Right atrium auricular region (tissue), 2 donors: ENCODE measurements around the gene ADGRG1. TPM values are rescaled to one million over a fixed set of nuclear protein-coding genes. Genes with fewer than 3 reads are reported as not detected.

Experiments
- DNase-seq: peaks from one replicate; pipeline ENCODE4 v3.0.0-alpha.2; 2019; ENCODE audit warnings: low spot score
- H3K27ac ChIP-seq, 2 donors: fragments of 200-600 bp; sonication (generic); 1 replicate in 1 of 2; 2 replicates in 1 of 2; pipeline ENCODE4 v1.5.1; 2016 to 2019
- H3K27me3 ChIP-seq, 2 donors: fragments of 200-600 bp; sonication (generic); one replicate each; pipeline versions ENCODE4 v1.5.1 to v1.6.0; 2017 to 2019
- H3K36me3 ChIP-seq: fragments of 200-600 bp; sonication (generic); one replicate; pipeline ENCODE4 v1.5.1; 2016
- H3K4me1 ChIP-seq, 2 donors: fragments of 200-600 bp; sonication (generic); one replicate each; pipeline versions ENCODE4 v1.5.1 to v1.6.0; 2017 to 2019
- H3K4me3 ChIP-seq, 2 donors: fragments of 200-600 bp; sonication (generic); 1 replicate in 1 of 2; 2 replicates in 1 of 2; pipeline ENCODE4 v1.5.1; 2017 to 2019; ENCODE audit warnings: mild to moderate bottlenecking in 1 of 2, moderate library complexity in 1 of 2
- H3K9me3 ChIP-seq, 2 donors: fragments of 200-600 bp; sonication (generic); one replicate each; pipeline ENCODE4 v1.5.1; 2019
- total RNA-seq, 2 donors: library from RNA; depleted of rRNA; stranded (reverse); fragments of >200 nt; gene quantifications; one replicate each; pipeline ENCODE4 v1.1.0, GENCODE V29; 2016
- TF ChIP-seq, protein P1 (sequence below), 2 donors: fragments of 200-600 bp; sonication (generic); IDR thresholded peaks; one replicate each; pipeline ENCODE4 v1.5.1; 2019; ENCODE audit warnings: antibody characterized with exemption in 2 of 2

ADGRG1 gene
- total RNA-seq, 2 donors from 2014 or later, result 12.6 to 25.5 TPM

DNA sequence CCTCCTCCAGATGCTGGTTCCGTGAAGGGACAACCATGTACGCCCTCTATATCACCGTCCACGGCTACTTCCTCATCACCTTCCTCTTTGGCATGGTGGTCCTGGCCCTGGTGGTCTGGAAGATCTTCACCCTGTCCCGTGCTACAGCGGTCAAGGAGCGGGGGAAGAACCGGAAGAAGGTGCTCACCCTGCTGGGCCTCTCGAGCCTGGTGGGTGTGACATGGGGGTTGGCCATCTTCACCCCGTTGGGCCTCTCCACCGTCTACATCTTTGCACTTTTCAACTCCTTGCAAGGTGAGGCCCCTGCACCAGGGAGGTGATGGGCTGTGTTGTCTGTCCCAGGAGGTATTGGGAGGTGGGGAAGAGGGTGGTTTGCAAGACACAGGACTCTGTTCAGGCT is 57.2 kb downstream of the ADGRG1 start:
- DNase-seq, result no peak
- H3K9me3 ChIP-seq, result no peaks in the 10 kb centered on the region
- H3K36me3 ChIP-seq, result no peaks in the 10 kb centered on the region
- H3K27ac ChIP-seq, result no peak overlapping the region
- no peak overlapping the region for H3K4me3 ChIP-seq
- no peaks in the 10 kb centered on the region for H3K27me3 ChIP-seq
- no peaks in the 10 kb centered on the region for H3K4me1 ChIP-seq
- TF ChIP-seq, protein P1, sequence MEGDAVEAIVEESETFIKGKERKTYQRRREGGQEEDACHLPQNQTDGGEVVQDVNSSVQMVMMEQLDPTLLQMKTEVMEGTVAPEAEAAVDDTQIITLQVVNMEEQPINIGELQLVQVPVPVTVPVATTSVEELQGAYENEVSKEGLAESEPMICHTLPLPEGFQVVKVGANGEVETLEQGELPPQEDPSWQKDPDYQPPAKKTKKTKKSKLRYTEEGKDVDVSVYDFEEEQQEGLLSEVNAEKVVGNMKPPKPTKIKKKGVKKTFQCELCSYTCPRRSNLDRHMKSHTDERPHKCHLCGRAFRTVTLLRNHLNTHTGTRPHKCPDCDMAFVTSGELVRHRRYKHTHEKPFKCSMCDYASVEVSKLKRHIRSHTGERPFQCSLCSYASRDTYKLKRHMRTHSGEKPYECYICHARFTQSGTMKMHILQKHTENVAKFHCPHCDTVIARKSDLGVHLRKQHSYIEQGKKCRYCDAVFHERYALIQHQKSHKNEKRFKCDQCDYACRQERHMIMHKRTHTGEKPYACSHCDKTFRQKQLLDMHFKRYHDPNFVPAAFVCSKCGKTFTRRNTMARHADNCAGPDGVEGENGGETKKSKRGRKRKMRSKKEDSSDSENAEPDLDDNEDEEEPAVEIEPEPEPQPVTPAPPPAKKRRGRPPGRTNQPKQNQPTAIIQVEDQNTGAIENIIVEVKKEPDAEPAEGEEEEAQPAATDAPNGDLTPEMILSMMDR (IDR thresholded peaks at IDR 0.05), result no peak

DNA sequence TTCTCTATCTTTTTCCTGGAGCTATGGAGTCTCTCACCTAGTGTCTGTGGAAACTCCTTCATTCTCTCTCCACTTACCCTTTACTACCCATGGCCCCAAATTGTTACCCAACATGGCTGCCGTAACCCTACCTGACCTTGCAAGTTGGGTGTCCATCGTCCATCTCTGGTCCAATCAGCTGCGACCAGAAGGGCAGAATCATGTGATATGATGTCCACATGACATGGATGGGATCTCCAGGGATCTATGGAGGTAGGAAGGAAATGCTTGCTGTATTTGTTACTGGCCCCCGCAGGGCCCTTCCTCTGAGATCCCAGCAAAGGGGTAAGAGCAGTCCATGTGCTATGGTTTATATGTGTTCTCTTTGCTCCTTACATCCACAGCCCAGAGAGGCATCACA is 58.1 kb downstream of the ADGRG1 start:
- H3K4me3 ChIP-seq, result no peak overlapping the region
- H3K27ac ChIP-seq, result no peak overlapping the region
- no peaks in the 10 kb centered on the region for H3K4me1 ChIP-seq
- DNase-seq, result no peak
- H3K9me3 ChIP-seq, result no peaks in the 10 kb centered on the region
- H3K36me3 ChIP-seq, result no peaks in the 10 kb centered on the region
- TF ChIP-seq, protein P1 (IDR thresholded peaks at IDR 0.05), result no peak
- H3K27me3 ChIP-seq, result no peaks in the 10 kb centered on the region

DNA sequence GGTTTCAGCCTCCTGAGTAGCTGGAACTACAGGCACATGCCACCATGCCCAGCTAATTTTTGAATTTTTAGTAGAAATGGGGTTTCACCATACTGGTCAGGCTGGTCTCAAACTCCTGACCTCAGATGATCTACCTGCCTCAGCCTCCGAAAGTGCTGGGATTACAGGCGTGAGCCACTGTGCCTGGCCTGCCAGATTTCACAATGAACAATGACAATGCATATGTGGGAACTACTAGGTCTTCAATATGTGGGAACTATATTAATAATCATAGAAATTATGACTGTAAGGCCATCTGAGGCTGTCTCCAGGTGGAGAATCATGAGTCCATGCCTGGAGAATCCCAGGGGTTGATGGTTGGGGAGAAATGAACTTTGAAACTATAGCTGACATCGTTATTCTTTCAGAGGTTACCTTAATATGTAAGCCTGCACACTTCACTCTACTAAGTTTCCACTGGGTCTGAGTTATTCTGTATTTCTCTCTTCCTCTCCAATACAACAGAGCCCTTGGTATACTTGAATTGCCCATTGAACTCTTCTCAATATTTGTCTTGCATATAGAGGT is 59.0 kb downstream of the ADGRG1 start:
- TF ChIP-seq, protein P1 (IDR thresholded peaks at IDR 0.05), result no peak
- Histone ChIP-seq H3K36me3 (no peaks in the 10 kb centered on the region), H3K4me3 (no peak overlapping the region), H3K27ac (no peak overlapping the region), H3K9me3 (no peaks in the 10 kb centered on the region), H3K4me1 (no peaks in the 10 kb centered on the region), H3K27me3 (no peaks in the 10 kb centered on the region)
- DNase-seq, result no peak

DNA sequence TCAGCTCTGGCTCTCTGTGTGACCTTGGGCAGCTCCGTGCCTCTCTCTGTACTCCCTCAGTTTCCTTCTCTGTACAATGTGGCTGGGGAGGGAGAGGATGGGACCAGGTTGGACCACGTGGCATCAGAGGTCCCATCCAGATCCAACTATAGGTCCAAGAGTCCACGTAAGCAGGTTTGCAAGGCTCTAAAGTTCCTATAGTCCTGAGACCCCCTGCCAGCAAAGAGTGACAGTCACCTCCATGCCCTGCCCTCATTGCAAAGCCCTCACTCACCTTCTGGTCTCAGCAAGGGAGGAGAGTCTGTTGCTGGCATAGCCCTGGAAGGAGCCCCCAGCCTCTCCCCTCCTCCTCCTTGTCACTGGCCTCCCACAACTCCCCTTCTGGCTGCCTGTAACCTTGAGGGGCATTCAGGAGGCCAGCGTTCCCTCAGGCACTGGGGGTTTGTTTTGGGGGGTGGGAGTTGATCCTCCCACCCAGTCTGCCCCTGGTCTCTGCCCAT is 60.1 kb downstream of the ADGRG1 start:
- no peak for DNase-seq
- Histone ChIP-seq H3K27me3 (no peaks in the 10 kb centered on the region), H3K36me3 (no peaks in the 10 kb centered on the region), H3K27ac (no peak overlapping the region), H3K4me3 (no peak overlapping the region), H3K4me1 (no peaks in the 10 kb centered on the region), H3K9me3 (no peaks in the 10 kb centered on the region)
- TF ChIP-seq, protein P1 (IDR thresholded peaks at IDR 0.05), result no peak

DNA sequence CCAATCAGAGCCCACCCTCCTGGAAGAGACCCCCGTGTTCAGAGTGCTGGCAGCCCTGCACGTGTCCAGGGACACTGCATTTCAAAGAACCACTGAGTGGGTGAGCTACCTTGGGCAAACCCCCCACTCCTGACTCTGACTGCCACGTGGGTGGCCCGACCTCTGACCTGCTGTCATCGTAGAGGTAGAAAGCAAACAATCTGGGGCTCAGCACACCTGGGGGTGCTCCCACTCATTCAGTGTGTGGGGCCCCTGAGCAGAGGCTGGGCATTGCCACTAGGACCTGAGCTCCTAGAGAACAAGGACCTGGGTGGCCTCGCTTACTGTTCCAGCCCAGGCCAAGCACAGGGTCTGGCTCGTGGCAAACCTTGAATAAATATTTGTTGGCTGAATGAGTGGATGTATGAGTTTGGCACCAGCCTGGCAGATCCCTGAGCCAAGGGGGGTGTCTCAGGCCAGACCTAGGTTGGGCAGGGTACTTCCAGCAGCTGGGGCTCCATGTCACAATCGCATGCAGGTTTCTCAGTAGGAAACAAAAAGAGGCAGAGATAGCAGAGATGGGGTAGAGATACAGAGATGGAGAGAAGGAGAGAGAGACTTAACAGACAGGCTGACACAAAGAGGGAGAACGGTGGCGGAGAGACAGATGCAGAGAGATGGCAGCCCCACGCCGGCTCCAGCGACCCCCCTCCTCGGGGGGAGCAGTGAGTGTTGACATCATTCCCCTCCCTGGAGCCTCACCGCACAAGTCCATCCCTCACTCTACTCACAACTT is 60.7 kb downstream of the ADGRG1 start:
- H3K27ac ChIP-seq, result no peak overlapping the region

More for the DNA sequence above, 60.7 kb downstream of the ADGRG1 start:
- Histone ChIP-seq H3K4me1 (no peaks in the 10 kb centered on the region), H3K4me3 (no peak overlapping the region), H3K27me3 (no peaks in the 10 kb centered on the region), H3K9me3 (no peaks in the 10 kb centered on the region), H3K36me3 (no peaks in the 10 kb centered on the region)
- no peak for DNase-seq
- TF ChIP-seq, protein P1 (IDR thresholded peaks at IDR 0.05), result no peak
